Neuronal stem cell (in vitro differentiated cells): Measurements from ENCODE around the gene KNOP1.
A peak's percentile ranks its signal among the peaks of the same experiment; 100 is the strongest.

Source experiments
- DNase-seq: peaks from one replicate; pipeline ENCODE4 v3.0.0-alpha.2; 2013; ENCODE audit warnings: low spot score
- H2AFZ ChIP-seq: one replicate; pipeline ENCODE4 v1.6.1; 2013; ENCODE audit warnings: mild to moderate bottlenecking, low read length, inconsistent platforms
- H2AK5ac ChIP-seq: 2 replicates; pipeline ENCODE4 v1.6.1; 2013; ENCODE audit warnings: low read depth, mild to moderate bottlenecking, inconsistent platforms, low read length, moderate library complexity, mixed read lengths
- H2BK120ac ChIP-seq: 2 replicates; pipeline ENCODE4 v1.6.1; 2013; ENCODE audit warnings: low read depth, mild to moderate bottlenecking, inconsistent platforms, low read length, moderate library complexity, mixed read lengths
- H2BK12ac ChIP-seq: one replicate; pipeline ENCODE4 v1.6.1; 2013; ENCODE audit warnings: low read length, inconsistent platforms
- H2BK15ac ChIP-seq: 2 replicates; pipeline ENCODE4 v1.6.1; 2013; ENCODE audit warnings: mild to moderate bottlenecking, low read length, inconsistent platforms, mixed read lengths
- H2BK5ac ChIP-seq: one replicate; pipeline ENCODE4 v1.6.1; 2013; ENCODE audit warnings: inconsistent platforms, mild to moderate bottlenecking, low read length, moderate library complexity
- H3K14ac ChIP-seq: one replicate; pipeline ENCODE4 v1.6.1; 2013; ENCODE audit warnings: low read length, inconsistent platforms
- H3K18ac ChIP-seq: 2 replicates; pipeline ENCODE4 v1.6.1; 2013; ENCODE audit warnings: low read length, inconsistent platforms
- H3K23ac ChIP-seq: 2 replicates; pipeline ENCODE4 v1.6.1; 2013; ENCODE audit warnings: low read depth, mild to moderate bottlenecking, mixed read lengths, low read length, inconsistent platforms; ENCODE audit not compliant: poor library complexity
- H3K27ac ChIP-seq: replicated peaks from 3 replicates; pipeline ENCODE4 v1.5.1; 2013; ENCODE audit warnings: low read length, inconsistent platforms
- H3K27me3 ChIP-seq, 3 experiments: 2 replicates each; pipeline ENCODE4 v1.6.1; 2013; ENCODE audit warnings: low read length in 3 of 3, mild to moderate bottlenecking in 2 of 3, inconsistent platforms in 1 of 3, low read depth in 1 of 3, mixed read lengths in 1 of 3, moderate library complexity in 1 of 3; ENCODE audit not compliant: control insufficient read depth in 3 of 3, insufficient read depth in 3 of 3
- H3K36me3 ChIP-seq, 2 donors: replicated peaks in 1 of 2; 2 replicates each; pipeline ENCODE4 v1.6.1; 2013; ENCODE audit warnings: low read length in 2 of 2; ENCODE audit not compliant: control insufficient read depth in 2 of 2, insufficient read depth in 2 of 2
- H3K4ac ChIP-seq: 2 replicates; pipeline ENCODE4 v1.6.1; 2013; ENCODE audit warnings: inconsistent platforms, mild to moderate bottlenecking, low read length, moderate library complexity
- H3K4me1 ChIP-seq, 2 donors: 1 replicate in 1 of 2; 2 replicates in 1 of 2; pipeline ENCODE4 v1.6.1; 2013; ENCODE audit warnings: low read length in 2 of 2, low read depth in 1 of 2; ENCODE audit not compliant: control insufficient read depth in 2 of 2, insufficient read depth in 1 of 2
- H3K4me2 ChIP-seq: one replicate; pipeline ENCODE4 v1.6.1; 2013; ENCODE audit warnings: mild to moderate bottlenecking, low read length, inconsistent platforms; ENCODE audit not compliant: insufficient read depth, poor library complexity, severe bottlenecking
- H3K4me3 ChIP-seq, 2 donors: 2 replicates each; pipeline ENCODE4 v1.5.1; 2013; ENCODE audit warnings: low read length in 2 of 2, mild to moderate bottlenecking in 2 of 2, inconsistent platforms in 1 of 2, moderate library complexity in 1 of 2
- H3K79me1 ChIP-seq: one replicate; pipeline ENCODE4 v1.6.1; 2013; ENCODE audit warnings: low read depth, mild to moderate bottlenecking, inconsistent platforms, low read length, moderate library complexity
- H3K9ac ChIP-seq: one replicate; pipeline ENCODE4 v1.6.1; 2013; ENCODE audit warnings: mild to moderate bottlenecking, low read depth, low read length, inconsistent platforms; ENCODE audit not compliant: poor library complexity
- H3K9me3 ChIP-seq, 2 donors: replicated peaks in 1 of 2; 2 replicates each; pipeline versions ENCODE3 to v1.6.1; 2013; ENCODE audit warnings: low read length in 2 of 2, mild to moderate bottlenecking in 2 of 2, inconsistent platforms in 1 of 2, low read depth in 1 of 2, mixed read lengths in 1 of 2, moderate library complexity in 1 of 2; ENCODE audit not compliant: control insufficient read depth in 2 of 2, insufficient read depth in 1 of 2
- H4K8ac ChIP-seq: one replicate; pipeline ENCODE4 v1.6.1; 2013; ENCODE audit warnings: low read depth, mild to moderate bottlenecking, inconsistent platforms, low read length, moderate library complexity
- H4K91ac ChIP-seq: one replicate; pipeline ENCODE4 v1.6.1; 2013; ENCODE audit warnings: low read length, low read depth, mild to moderate bottlenecking, inconsistent platforms; ENCODE audit not compliant: poor library complexity
- WGBS, 2 donors: extraction: QIAGEN DNeasy Blood & Tissue Kit; methylation state at CpG; one replicate each; pipeline ENCODE4 v1.1.7; 2013; ENCODE audit warnings: missing lambda C conversion rate in 2 of 2, mixed read lengths in 1 of 2; ENCODE audit not compliant: insufficient read length in 2 of 2, insufficient replicate concordance in 1 of 2; ENCODE audit errors: extremely low coverage in 2 of 2; 5-methylcytosine and 5-hydroxymethylcytosine counted together

The KNOP1 gene

GRCh38 chr16:19709381-19710136, 8.5 kb downstream of the KNOP1 start:
- no peak for DNase-seq
- H3K4me2 ChIP-seq = no peak overlapping the region
- no peak overlapping the region for H3K4me3 ChIP-seq
- H3K4me1 ChIP-seq = peaks cover 0 to 28% of the 10 kb centered on the region in 2 donors
- H3K9me3 ChIP-seq = peaks cover 0 to 2% of the 10 kb centered on the region in 2 donors
- peak overlapping the region; percentile 52 for H3K23ac ChIP-seq
- no peak overlapping the region for H2BK120ac ChIP-seq
- H3K14ac ChIP-seq = peak overlapping the region; percentile 28
- H2BK5ac ChIP-seq = peak overlapping the region; percentile 11
- peak overlapping the region; percentile 36 for H3K27ac ChIP-seq
- H2BK15ac ChIP-seq = no peak overlapping the region
- no peak overlapping the region for H4K8ac ChIP-seq
- no peak overlapping the region for H2BK12ac ChIP-seq
- no peak overlapping the region for H2AK5ac ChIP-seq
- H3K27me3 ChIP-seq = no peaks in the 10 kb centered on the region
- no CpG with 5 or more reads among the region's 22 CpGs for WGBS, 2 donors
- no peak overlapping the region for H2AFZ ChIP-seq
- no peak overlapping the region for H3K4ac ChIP-seq
- no peak overlapping the region for H4K91ac ChIP-seq
- H3K36me3 ChIP-seq = peaks cover 67 to 100% of the 10 kb centered on the region in 2 donors
- H3K18ac ChIP-seq = peak overlapping the region; percentile 41
- peak overlapping the region; percentile 50 for H3K9ac ChIP-seq
- H3K79me1 ChIP-seq = peaks cover 33% of the 10 kb centered on the region

- Histone ChIP-seq H3K27me3 (no peaks in the 10 kb centered on the region), H3K4me3 (no peak overlapping the region), H3K18ac (no peak overlapping the region), H3K4me2 (no peak overlapping the region), H3K9ac (peak overlapping the region; percentile 22), H3K79me1 (peaks cover 32% of the 10 kb centered on the region), H4K8ac (no peak overlapping the region), H2BK120ac (no peak overlapping the region), H4K91ac (no peak overlapping the region), H3K23ac (no peak overlapping the region), H2AFZ (no peak overlapping the region), H2BK15ac (no peak overlapping the region), H3K4ac (no peak overlapping the region), H3K4me1 (peaks cover 0 to 28% of the 10 kb centered on the region in 2 donors), H2BK5ac (no peak overlapping the region), H3K27ac (no peak overlapping the region), H2AK5ac (no peak overlapping the region), H3K9me3 (peaks cover 0 to 2% of the 10 kb centered on the region in 2 donors), H3K14ac (no peak overlapping the region), H3K36me3 (peaks cover 63 to 100% of the 10 kb centered on the region in 2 donors), H2BK12ac (no peak overlapping the region)
- no peak for DNase-seq
- WGBS, 2 donors = no CpG with 5 or more reads among the region's 18 CpGs
Measured at GRCh38 chr16:19708296-19709205, 9.5 kb downstream of the KNOP1 start.

GRCh38 chr16:19707569-19708295, 10.3 kb downstream of the KNOP1 start:
- Histone ChIP-seq H3K9ac (peak overlapping the region; percentile 87), H3K9me3 (peaks cover 0 to 2% of the 10 kb centered on the region in 2 donors), H3K18ac (peak overlapping the region; percentile 48), H2BK120ac (no peak overlapping the region), H3K4me3 (peak overlapping the region in 1 of 2 donors; percentile 24), H2AFZ (no peak overlapping the region), H3K36me3 (peaks cover 63 to 100% of the 10 kb centered on the region in 2 donors), H3K4ac (no peak overlapping the region), H2BK12ac (no peak overlapping the region), H3K14ac (peak overlapping the region; percentile 78), H3K23ac (no peak overlapping the region), H3K4me1 (peaks cover 0 to 28% of the 10 kb centered on the region in 2 donors), H4K8ac (no peak overlapping the region), H3K4me2 (no peak overlapping the region), H3K27ac (no peak overlapping the region), H4K91ac (no peak overlapping the region), H3K27me3 (no peaks in the 10 kb centered on the region), H2AK5ac (no peak overlapping the region), H2BK15ac (no peak overlapping the region), H3K79me1 (peaks cover 32% of the 10 kb centered on the region), H2BK5ac (no peak overlapping the region)
- 100% methylated on average over 1 of the region's 22 CpGs; no CpG with 5 or more reads in 1 of the 2 donors for WGBS, 2 donors
- DNase-seq = no peak
